ENCODE measurements around the gene ALPP.

Gene ALPP

GRCh38 chr2:232339121-232340081 lies 39.1 kb upstream of the ALPP start:
- no peak overlapping the region for H3K4me3 ChIP-seq (ENCODE audit: low read length)
- DNase-seq (ENCODE audit: low read depth, low spot score): no peak

- no peak for DNase-seq (ENCODE audit: low read depth, low spot score)
- H3K4me3 ChIP-seq (ENCODE audit: low read length): no peak overlapping the region
Measured at GRCh38 chr2:232340171-232340935, 38.2 kb upstream of the ALPP start.

GRCh38 chr2:232341061-232341738 lies 37.4 kb upstream of the ALPP start:
- no peak overlapping the region for H3K4me3 ChIP-seq (ENCODE audit: low read length)
- DNase-seq (ENCODE audit: low read depth, low spot score): no peak

- H3K4me3 ChIP-seq (ENCODE audit: low read length): no peak overlapping the region
- no peak for DNase-seq (ENCODE audit: low read depth, low spot score)
Measured at GRCh38 chr2:232341739-232342126, 36.8 kb upstream of the ALPP start.

- no peak overlapping the region for H3K4me3 ChIP-seq (ENCODE audit: low read length)
- no peak for DNase-seq (ENCODE audit: low read depth, low spot score)
Measured at GRCh38 chr2:232342635-232343565, 35.7 kb upstream of the ALPP start.

GRCh38 chr2:232343821-232344220 lies 34.7 kb upstream of the ALPP start:
- DNase-seq (ENCODE audit: low read depth, low spot score): no peak
- no peak overlapping the region for H3K4me3 ChIP-seq (ENCODE audit: low read length)

- no peak overlapping the region for H3K4me3 ChIP-seq (ENCODE audit: low read length)
- DNase-seq (ENCODE audit: low read depth, low spot score): no peak
Measured at GRCh38 chr2:232345251-232345650, 33.3 kb upstream of the ALPP start.

- no peak for DNase-seq (ENCODE audit: low read depth, low spot score)
- H3K4me3 ChIP-seq (ENCODE audit: low read length): no peak overlapping the region
Measured at GRCh38 chr2:232347369-232347768, 31.2 kb upstream of the ALPP start.

GRCh38 chr2:232348936-232349335 lies 29.6 kb upstream of the ALPP start:
- DNase-seq (ENCODE audit: low read depth, low spot score): no peak

GRCh38 chr2:232349546-232349945 lies 29.0 kb upstream of the ALPP start:
- no peak overlapping the region for H3K4me3 ChIP-seq (ENCODE audit: low read length)
- DNase-seq (ENCODE audit: low read depth, low spot score): no peak

More at GRCh38 chr2:232348936-232349335, 29.6 kb upstream of the ALPP start:
- H3K4me3 ChIP-seq (ENCODE audit: low read length): no peak overlapping the region

GRCh38 chr2:232349946-232350635 lies 28.5 kb upstream of the ALPP start:
- no peak for DNase-seq (ENCODE audit: low read depth, low spot score)
- H3K4me3 ChIP-seq (ENCODE audit: low read length): no peak overlapping the region

GRCh38 chr2:232350804-232351685 lies 27.5 kb upstream of the ALPP start:
- no peak for DNase-seq (ENCODE audit: low read depth, low spot score)
- no peak overlapping the region for H3K4me3 ChIP-seq (ENCODE audit: low read length)

GRCh38 chr2:232351686-232352510 lies 26.7 kb upstream of the ALPP start:
- no peak overlapping the region for H3K4me3 ChIP-seq (ENCODE audit: low read length)
- DNase-seq (ENCODE audit: low read depth, low spot score): no peak

- H3K4me3 ChIP-seq (ENCODE audit: low read length): no peak overlapping the region
- no peak for DNase-seq (ENCODE audit: low read depth, low spot score)
Measured at GRCh38 chr2:232352511-232353091, 25.9 kb upstream of the ALPP start.

GRCh38 chr2:232353096-232353495 lies 25.5 kb upstream of the ALPP start:
- no peak for DNase-seq (ENCODE audit: low read depth, low spot score)
- no peak overlapping the region for H3K4me3 ChIP-seq (ENCODE audit: low read length)

GRCh38 chr2:232353660-232354059 lies 24.9 kb upstream of the ALPP start:
- H3K4me3 ChIP-seq (ENCODE audit: low read length): no peak overlapping the region
- DNase-seq (ENCODE audit: low read depth, low spot score): no peak
